H1 (cell line): ENCODE results near the gene TMPRSS15. TPM values are rescaled to one million over a fixed set of nuclear protein-coding genes. Genes with fewer than 3 reads are reported as not detected.

Source experiments
- CREB1 ChIP-seq: IDR thresholded peaks from 2 replicates; pipeline ENCODE4 v1.6.1; 2012; ENCODE audit warnings: inconsistent platforms
- RNF2 ChIP-seq: fragments of 200-900, 300-1000 bp; sonication (generic); IDR thresholded peaks from 2 replicates; pipeline ENCODE4 v1.7.1; 2016; ENCODE audit warnings: borderline replicate concordance, low read depth, mild to moderate bottlenecking, antibody characterized with exemption, low read length; ENCODE audit not compliant: poor library complexity, severe bottlenecking; ENCODE audit errors: missing control alignments
- polyA plus RNA-seq, 7 experiments: library from polyadenylated mRNA; depleted of rRNA in 3 of 7; stranded (reverse) in 5 of 7; unstranded in 2 of 7; fragments of >200 nt in 5 of 7; fragments of 200-250 nt in 2 of 7; gene quantifications; 1 replicate in 5 of 7; 2 replicates in 1 of 7; 4 replicates in 1 of 7; pipeline versions ENCODE4 v1.2.1 to v1.2.3, GENCODE V29; 2011 to 2013; ENCODE audit warnings: missing spikeins in 2 of 7, mixed read lengths in 2 of 7
- total RNA-seq: library from RNA; stranded (reverse); fragmentation: NEBNext Ultra II Directional; extraction: Animal tissue kit (Norgen Biotek cat#: 25700); gene quantifications from 2 replicates; pipeline ENCODE4 v1.2.1, GENCODE V29; 2021
- TF ChIP-seq, protein P1 (sequence below): fragments of 300-600 bp; sonication (generic); IDR thresholded peaks from 2 replicates; pipeline ENCODE4 v1.7.1; 2012; ENCODE audit warnings: low read length, moderate library complexity, mild to moderate bottlenecking, inconsistent platforms; ENCODE audit not compliant: insufficient replicate concordance

Gene TMPRSS15
- total and polyA plus RNA-seq, 2 of the 8 experiments (the other 6 are each of a cell fraction or from before 2014, with no cell fraction given) = not detected

DNA sequence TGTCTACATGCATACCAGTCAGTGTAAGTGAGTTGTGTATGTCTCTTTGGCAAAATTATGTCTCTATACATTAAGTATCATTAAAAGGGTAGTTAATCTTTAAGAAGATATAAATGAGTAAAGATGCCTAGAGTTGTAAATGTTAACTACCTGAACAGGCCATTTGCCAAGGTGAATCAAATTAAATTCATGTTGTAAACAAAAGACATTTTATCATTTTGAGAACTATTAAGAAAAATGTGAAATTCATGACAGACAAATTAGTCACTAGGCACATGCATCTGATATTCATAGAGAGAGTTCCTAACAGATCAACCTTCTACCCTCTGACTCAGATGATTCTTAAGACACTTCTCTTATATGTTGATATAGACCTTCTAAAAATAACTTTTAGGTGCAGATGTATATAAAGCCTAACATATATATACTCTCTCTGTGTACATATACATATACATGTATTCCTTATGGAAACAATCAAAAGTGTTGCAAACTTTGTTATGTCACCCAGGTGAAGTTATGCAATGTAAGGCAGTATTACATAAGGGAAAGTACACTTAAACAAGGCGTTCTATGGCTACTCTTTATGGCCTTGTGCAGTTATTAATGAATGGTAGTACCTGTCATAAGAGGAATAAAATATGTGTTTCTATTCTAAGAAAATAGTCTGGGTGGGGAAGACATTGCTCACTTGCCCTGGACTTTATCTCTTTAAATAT is at the start of gene TMPRSS15 (continued):
- TF ChIP-seq, protein P1, sequence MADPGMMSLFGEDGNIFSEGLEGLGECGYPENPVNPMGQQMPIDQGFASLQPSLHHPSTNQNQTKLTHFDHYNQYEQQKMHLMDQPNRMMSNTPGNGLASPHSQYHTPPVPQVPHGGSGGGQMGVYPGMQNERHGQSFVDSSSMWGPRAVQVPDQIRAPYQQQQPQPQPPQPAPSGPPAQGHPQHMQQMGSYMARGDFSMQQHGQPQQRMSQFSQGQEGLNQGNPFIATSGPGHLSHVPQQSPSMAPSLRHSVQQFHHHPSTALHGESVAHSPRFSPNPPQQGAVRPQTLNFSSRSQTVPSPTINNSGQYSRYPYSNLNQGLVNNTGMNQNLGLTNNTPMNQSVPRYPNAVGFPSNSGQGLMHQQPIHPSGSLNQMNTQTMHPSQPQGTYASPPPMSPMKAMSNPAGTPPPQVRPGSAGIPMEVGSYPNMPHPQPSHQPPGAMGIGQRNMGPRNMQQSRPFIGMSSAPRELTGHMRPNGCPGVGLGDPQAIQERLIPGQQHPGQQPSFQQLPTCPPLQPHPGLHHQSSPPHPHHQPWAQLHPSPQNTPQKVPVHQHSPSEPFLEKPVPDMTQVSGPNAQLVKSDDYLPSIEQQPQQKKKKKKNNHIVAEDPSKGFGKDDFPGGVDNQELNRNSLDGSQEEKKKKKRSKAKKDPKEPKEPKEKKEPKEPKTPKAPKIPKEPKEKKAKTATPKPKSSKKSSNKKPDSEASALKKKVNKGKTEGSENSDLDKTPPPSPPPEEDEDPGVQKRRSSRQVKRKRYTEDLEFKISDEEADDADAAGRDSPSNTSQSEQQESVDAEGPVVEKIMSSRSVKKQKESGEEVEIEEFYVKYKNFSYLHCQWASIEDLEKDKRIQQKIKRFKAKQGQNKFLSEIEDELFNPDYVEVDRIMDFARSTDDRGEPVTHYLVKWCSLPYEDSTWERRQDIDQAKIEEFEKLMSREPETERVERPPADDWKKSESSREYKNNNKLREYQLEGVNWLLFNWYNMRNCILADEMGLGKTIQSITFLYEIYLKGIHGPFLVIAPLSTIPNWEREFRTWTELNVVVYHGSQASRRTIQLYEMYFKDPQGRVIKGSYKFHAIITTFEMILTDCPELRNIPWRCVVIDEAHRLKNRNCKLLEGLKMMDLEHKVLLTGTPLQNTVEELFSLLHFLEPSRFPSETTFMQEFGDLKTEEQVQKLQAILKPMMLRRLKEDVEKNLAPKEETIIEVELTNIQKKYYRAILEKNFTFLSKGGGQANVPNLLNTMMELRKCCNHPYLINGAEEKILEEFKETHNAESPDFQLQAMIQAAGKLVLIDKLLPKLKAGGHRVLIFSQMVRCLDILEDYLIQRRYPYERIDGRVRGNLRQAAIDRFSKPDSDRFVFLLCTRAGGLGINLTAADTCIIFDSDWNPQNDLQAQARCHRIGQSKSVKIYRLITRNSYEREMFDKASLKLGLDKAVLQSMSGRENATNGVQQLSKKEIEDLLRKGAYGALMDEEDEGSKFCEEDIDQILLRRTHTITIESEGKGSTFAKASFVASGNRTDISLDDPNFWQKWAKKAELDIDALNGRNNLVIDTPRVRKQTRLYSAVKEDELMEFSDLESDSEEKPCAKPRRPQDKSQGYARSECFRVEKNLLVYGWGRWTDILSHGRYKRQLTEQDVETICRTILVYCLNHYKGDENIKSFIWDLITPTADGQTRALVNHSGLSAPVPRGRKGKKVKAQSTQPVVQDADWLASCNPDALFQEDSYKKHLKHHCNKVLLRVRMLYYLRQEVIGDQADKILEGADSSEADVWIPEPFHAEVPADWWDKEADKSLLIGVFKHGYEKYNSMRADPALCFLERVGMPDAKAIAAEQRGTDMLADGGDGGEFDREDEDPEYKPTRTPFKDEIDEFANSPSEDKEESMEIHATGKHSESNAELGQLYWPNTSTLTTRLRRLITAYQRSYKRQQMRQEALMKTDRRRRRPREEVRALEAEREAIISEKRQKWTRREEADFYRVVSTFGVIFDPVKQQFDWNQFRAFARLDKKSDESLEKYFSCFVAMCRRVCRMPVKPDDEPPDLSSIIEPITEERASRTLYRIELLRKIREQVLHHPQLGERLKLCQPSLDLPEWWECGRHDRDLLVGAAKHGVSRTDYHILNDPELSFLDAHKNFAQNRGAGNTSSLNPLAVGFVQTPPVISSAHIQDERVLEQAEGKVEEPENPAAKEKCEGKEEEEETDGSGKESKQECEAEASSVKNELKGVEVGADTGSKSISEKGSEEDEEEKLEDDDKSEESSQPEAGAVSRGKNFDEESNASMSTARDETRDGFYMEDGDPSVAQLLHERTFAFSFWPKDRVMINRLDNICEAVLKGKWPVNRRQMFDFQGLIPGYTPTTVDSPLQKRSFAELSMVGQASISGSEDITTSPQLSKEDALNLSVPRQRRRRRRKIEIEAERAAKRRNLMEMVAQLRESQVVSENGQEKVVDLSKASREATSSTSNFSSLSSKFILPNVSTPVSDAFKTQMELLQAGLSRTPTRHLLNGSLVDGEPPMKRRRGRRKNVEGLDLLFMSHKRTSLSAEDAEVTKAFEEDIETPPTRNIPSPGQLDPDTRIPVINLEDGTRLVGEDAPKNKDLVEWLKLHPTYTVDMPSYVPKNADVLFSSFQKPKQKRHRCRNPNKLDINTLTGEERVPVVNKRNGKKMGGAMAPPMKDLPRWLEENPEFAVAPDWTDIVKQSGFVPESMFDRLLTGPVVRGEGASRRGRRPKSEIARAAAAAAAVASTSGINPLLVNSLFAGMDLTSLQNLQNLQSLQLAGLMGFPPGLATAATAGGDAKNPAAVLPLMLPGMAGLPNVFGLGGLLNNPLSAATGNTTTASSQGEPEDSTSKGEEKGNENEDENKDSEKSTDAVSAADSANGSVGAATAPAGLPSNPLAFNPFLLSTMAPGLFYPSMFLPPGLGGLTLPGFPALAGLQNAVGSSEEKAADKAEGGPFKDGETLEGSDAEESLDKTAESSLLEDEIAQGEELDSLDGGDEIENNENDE = no peak
- TF ChIP-seq CREB1 (no peak), RNF2 (no peak)
